ENCODE results near the gene SLC37A2.

Gene SLC37A2

GRCh38 chr11:125073616-125074483 lies 10.7 kb downstream of the SLC37A2 start:
- DNase-seq (ENCODE audit: low read depth): peak; percentile 28
- no peak overlapping the region for H3K4me3 ChIP-seq (ENCODE audit: low read depth, low read length)
- no peak for TF ChIP-seq CTCF (IDR thresholded peaks at IDR 0.05; ENCODE audit: insufficient read depth, low read depth, low read length, missing control alignments)

GRCh38 chr11:125074511-125075241 lies 11.6 kb downstream of the SLC37A2 start:
- H3K4me3 ChIP-seq (ENCODE audit: low read depth, low read length): no peak overlapping the region
- no peak for DNase-seq (ENCODE audit: low read depth)
- TF ChIP-seq CTCF (IDR thresholded peaks at IDR 0.05; ENCODE audit: insufficient read depth, low read depth, low read length, missing control alignments): no peak

- DNase-seq (ENCODE audit: low read depth): no peak
- no peak for TF ChIP-seq CTCF (IDR thresholded peaks at IDR 0.05; ENCODE audit: insufficient read depth, low read depth, low read length, missing control alignments)
- no peak overlapping the region for H3K4me3 ChIP-seq (ENCODE audit: low read depth, low read length)
Observed at GRCh38 chr11:125075242-125075625, 12.1 kb downstream of the SLC37A2 start.

- no peak for DNase-seq (ENCODE audit: low read depth)
- TF ChIP-seq CTCF (IDR thresholded peaks at IDR 0.05; ENCODE audit: insufficient read depth, low read depth, low read length, missing control alignments): no peak
Observed at GRCh38 chr11:125075900-125076317, 12.8 kb downstream of the SLC37A2 start.

GRCh38 chr11:125076378-125076945 lies 13.4 kb downstream of the SLC37A2 start:
- TF ChIP-seq CTCF (IDR thresholded peaks at IDR 0.05; ENCODE audit: insufficient read depth, low read depth, low read length, missing control alignments): no peak
- H3K4me3 ChIP-seq (ENCODE audit: low read depth, low read length): no peak overlapping the region
- no peak for DNase-seq (ENCODE audit: low read depth)

More at GRCh38 chr11:125075900-125076317, 12.8 kb downstream of the SLC37A2 start:
- H3K4me3 ChIP-seq (ENCODE audit: low read depth, low read length): no peak overlapping the region

- no peak overlapping the region for H3K4me3 ChIP-seq (ENCODE audit: low read depth, low read length)
- no peak for TF ChIP-seq CTCF (IDR thresholded peaks at IDR 0.05; ENCODE audit: insufficient read depth, low read depth, low read length, missing control alignments)
- no peak for DNase-seq (ENCODE audit: low read depth)
Observed at GRCh38 chr11:125078016-125078415, 14.9 kb downstream of the SLC37A2 start.
